ENCODE measurements around the gene TLE3. TPM values are rescaled to one million over a fixed set of nuclear protein-coding genes. Genes with fewer than 3 reads are reported as not detected.
"Not testable (repeated sequence)": the region's sequence is repeated elsewhere in the genome, so short reads cannot be mapped to it uniquely, and the experiment has no call there.

The TLE3 gene
- 100 to 1,000 TPM in 1 of 2 donors, 10 to 100 TPM in 1; 82.9 to 171 TPM for total RNA-seq

- DNase-seq (ENCODE audit: low spot score in 2 of 2) (peak; percentile 96 to 98), ATAC-seq (peak; percentile 69 to 72)
- Mint-ChIP-seq H3K36me3 (peaks cover 25 to 44% of the 10 kb centered on the region in 2 donors), H3K9me3 (no peaks in the 10 kb centered on the region), H3K27ac (peak within 1 kb of the TSS; percentile 93 to 96)
Observed at GRCh38 chr15:70097321-70098152, at the start of gene TLE3. Gene TLE3 (minus strand): TSS chr15:70097917. CDS start chr15:70096798, 1,119 bp downstream.

- Mint-ChIP-seq H3K9me3 (no peaks in the 10 kb centered on the region), H3K36me3 (no peaks in the 10 kb centered on the region), H3K27ac (no peak overlapping the region)
- no peak for DNase-seq (ENCODE audit: low spot score in 2 of 2)
- ATAC-seq, result no peak
Observed at GRCh38 chr15:70147178-70147760, 49.6 kb upstream of the TLE3 start.

DNA sequence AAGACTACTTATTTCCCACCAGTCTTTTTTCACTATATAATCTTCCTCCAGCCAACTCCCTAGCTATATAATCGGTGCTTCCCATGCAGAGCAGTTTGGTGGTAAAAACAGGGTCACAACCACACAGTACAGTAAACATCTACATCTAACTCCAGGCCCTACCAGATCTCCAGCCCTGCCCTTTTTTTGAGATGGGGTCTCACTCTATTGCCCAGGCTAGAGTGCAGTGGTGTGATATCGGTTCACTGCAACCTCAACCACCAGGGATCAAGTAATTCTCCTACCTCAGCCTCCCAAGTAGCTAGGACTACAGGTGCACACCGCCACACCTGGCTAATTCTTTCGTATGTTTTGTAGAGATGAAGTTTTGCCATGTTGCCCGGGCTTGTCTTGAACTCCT is 49.1 kb upstream of the TLE3 start:
- ATAC-seq (no peak), DNase-seq (ENCODE audit: low spot score in 2 of 2) (no peak)
- no peak overlapping the region for H3K27ac Mint-ChIP-seq
- H3K9me3 Mint-ChIP-seq, result no peaks in the 10 kb centered on the region
- no peaks in the 10 kb centered on the region for H3K36me3 Mint-ChIP-seq

- Mint-ChIP-seq H3K9me3 (no peaks in the 10 kb centered on the region), H3K27ac (no peak overlapping the region), H3K36me3 (no peaks in the 10 kb centered on the region)
- ATAC-seq (no peak), DNase-seq (ENCODE audit: low spot score in 2 of 2) (no peak)
Observed at GRCh38 chr15:70146162-70146561, 48.4 kb upstream of the TLE3 start.

DNA sequence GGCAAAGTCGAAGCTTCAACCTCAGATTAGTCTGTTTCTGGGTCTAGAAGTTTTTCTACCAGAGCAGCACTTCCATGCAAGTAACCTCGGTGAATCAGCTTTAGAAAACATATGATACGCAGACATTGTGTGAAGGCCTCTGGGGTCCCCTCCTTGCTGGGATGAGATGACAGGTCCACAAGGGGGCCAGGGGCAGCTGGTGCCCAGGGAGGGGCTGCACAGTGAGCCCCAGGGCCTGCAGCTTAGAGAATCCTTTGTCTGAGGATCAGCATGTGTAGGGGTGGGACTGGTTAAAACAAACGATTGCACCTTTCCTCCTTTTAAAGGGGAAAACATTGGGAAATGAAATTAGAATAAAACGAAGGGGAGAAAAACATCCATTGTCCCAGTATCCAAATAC is 47.5 kb upstream of the TLE3 start:
- H3K36me3 Mint-ChIP-seq, result no peaks in the 10 kb centered on the region
- ATAC-seq, result no peak
- no peak overlapping the region for H3K27ac Mint-ChIP-seq
- DNase-seq (ENCODE audit: low spot score in 2 of 2), result no peak
- no peaks in the 10 kb centered on the region for H3K9me3 Mint-ChIP-seq

- DNase-seq (ENCODE audit: low spot score in 2 of 2), result peak; percentile 32 to 62
- Mint-ChIP-seq H3K36me3 (no peaks in the 10 kb centered on the region), H3K27ac (peak overlapping the region in 1 of 2 donors; percentile 83), H3K9me3 (no peaks in the 10 kb centered on the region)
- peak; percentile 82 to 89 for ATAC-seq
Observed at GRCh38 chr15:70142322-70143191, 44.8 kb upstream of the TLE3 start.

- DNase-seq (ENCODE audit: low spot score in 2 of 2) (no peak), ATAC-seq (peak; percentile 84 to 85)
- H3K36me3 Mint-ChIP-seq, result no peaks in the 10 kb centered on the region
- H3K27ac Mint-ChIP-seq, result peak overlapping the region in 1 of 2 donors; percentile 83
- H3K9me3 Mint-ChIP-seq, result no peaks in the 10 kb centered on the region
Observed at GRCh38 chr15:70142072-70142321, 44.3 kb upstream of the TLE3 start.

DNA sequence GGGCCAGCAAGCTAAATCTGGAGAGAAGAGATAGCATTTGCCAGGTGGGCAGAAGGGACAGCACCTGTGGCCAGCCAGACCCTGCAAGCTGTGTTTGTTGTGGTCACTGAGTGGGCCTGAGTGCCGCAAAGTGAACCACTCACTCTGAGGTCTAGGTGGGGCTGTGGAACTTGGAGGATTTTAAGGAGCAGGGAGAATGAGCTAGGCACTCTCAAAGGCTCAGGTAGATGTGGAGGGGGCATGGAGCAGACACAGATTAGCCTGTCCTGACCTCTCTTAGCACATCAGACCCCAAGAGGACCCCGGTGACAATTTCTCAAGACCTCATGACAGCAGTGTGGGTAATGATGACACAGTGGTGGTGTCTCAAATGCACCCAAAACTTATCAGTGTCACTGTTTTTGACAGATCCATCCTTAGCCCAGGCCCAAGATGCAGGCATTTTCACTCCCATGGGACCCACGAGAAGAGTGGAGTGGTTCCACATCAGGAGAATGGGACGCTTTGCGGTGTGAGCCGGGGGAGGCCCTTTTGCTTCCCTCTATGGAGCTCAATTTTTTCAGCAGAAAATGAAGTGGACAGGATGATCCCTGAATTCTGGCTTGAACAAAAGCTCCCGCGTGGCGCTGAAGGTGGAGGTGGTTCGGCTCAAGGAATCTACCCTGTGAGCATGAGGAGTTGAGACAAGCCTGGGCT is 43.8 kb upstream of the TLE3 start:
- H3K36me3 Mint-ChIP-seq, result no peaks in the 10 kb centered on the region

DNA sequence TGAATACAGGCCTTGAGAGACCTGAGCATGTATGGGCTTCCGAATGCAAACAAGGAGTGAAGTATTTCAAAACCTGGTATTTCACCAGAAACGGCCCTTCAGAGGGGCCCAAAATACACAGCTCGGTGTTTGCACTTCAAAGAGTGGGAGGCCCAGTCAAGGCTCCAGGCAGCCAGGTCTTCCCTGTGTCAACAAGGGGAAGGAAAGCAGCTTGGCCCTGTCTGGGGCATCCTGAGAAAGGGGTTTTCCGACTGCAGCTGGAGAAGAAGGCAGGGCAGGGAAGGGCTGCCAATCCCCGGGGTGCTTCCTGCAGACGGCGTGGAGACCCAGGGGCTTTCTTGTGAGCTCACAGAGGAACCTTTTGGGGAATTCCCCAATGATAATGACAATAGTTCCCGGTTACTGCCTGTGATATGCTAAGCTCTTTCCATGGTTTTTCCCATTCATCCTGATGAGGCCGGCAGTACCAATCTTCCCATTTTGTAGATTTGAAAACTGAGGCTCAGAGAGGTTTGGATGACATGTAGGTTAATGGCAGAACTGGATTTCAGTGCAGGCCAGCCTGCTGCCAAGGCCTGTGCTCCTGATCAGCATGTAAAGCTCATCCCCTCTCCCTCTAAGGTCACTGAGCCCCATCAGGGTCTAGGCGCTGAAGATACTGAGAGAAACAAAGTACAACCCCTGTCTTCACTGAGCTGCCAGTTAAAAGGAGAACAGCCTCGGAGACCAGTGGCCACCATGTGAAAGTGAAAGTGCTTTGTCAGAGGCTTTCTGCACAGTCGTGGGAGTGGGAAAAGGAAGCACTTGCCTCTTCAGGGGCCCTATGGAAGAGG is 43.0 kb upstream of the TLE3 start:
- ATAC-seq (peak; percentile 10 to 20), DNase-seq (ENCODE audit: low spot score in 2 of 2) (peak; percentile 11 to 69)
- Mint-ChIP-seq H3K27ac (peak overlapping the region in 1 of 2 donors; percentile 83), H3K9me3 (no peaks in the 10 kb centered on the region), H3K36me3 (no peaks in the 10 kb centered on the region)

More for the DNA sequence above, 43.8 kb upstream of the TLE3 start:
- ATAC-seq, result peak in 1 of 2 donors; percentile 27
- Mint-ChIP-seq H3K9me3 (no peaks in the 10 kb centered on the region), H3K27ac (peak overlapping the region; percentile 34 to 83)
- peak in 1 of 2 donors; percentile 61 for DNase-seq (ENCODE audit: low spot score in 2 of 2)

DNA sequence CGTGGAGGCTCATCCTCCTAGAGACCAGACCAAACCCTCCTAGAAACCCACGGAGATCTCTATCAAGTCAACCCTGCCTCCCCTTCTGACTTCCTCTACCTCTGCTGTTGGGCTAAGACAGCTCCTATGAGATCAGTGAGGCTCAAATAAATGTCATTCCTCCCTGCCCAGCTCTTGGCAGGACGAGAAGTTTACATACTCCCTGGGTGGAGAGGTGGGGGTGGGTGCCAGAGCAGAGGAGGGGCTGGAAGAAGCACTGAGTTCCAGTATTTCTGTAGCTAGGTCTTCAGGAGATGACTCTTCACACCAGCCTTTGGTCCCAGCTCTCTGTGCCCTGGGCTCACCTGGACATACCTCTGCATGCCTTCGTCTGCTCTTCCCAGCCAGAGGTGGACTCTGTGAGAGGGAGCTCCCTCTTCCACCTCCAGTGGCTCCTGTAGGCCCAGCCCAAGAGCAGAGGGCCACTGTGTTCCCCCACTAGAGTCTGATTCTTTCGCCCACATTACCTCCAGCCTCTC is 42.4 kb upstream of the TLE3 start:
- ATAC-seq, result no peak
- DNase-seq (ENCODE audit: low spot score in 2 of 2), result no peak
- Mint-ChIP-seq H3K27ac (peak overlapping the region in 1 of 2 donors; percentile 83), H3K36me3 (no peaks in the 10 kb centered on the region), H3K9me3 (peaks cover 0 to 5% of the 10 kb centered on the region in 2 donors)

DNA sequence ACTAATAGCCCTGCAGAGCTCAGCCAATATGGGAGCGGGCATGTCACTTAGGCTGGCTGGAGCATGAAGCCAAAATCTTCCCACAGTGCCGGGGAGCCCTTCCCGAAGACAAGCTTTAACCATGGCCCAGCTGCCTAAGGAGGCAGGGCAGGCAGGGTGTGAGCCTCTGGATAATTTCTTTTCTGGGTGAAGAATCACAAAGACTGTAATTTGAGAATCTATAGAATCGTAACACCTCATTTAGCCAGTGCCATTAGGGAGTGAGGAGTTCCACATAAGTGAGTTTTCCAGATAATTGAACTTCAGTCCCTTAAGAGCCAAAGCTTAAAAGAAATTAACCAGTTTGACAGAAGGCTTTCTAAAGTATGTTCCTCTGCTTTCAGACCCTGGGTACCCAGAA is 40.2 kb upstream of the TLE3 start:
- H3K27ac Mint-ChIP-seq, result no peak overlapping the region
- ATAC-seq (no peak), DNase-seq (ENCODE audit: low spot score in 2 of 2) (no peak)
- H3K9me3 Mint-ChIP-seq, result peaks cover 0 to 9% of the 10 kb centered on the region in 2 donors
- no peaks in the 10 kb centered on the region for H3K36me3 Mint-ChIP-seq

DNA sequence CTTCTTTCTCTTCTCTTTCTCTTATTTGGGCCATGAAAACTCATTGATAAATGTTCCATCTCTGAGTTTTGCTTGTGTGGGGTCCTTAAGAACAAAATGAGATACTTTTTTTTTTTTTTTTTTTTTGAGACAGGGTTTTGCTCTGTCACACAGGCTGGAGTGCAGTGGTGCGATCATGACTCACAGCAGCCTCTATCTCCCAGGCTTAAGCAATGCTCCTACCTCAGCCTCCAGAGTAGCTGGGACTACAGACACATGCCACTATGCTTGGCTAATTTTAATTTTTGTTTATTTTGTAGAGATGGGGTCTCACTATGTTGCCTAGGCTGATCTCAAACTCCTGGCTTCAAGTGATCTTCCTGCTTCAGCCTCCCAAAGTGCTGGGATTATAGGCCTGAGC is 39.3 kb upstream of the TLE3 start:
- not testable (repeated sequence) for ATAC-seq; H3K9me3 Mint-ChIP-seq; H3K36me3 Mint-ChIP-seq; DNase-seq (ENCODE audit: low spot score in 2 of 2); H3K27ac Mint-ChIP-seq

DNA sequence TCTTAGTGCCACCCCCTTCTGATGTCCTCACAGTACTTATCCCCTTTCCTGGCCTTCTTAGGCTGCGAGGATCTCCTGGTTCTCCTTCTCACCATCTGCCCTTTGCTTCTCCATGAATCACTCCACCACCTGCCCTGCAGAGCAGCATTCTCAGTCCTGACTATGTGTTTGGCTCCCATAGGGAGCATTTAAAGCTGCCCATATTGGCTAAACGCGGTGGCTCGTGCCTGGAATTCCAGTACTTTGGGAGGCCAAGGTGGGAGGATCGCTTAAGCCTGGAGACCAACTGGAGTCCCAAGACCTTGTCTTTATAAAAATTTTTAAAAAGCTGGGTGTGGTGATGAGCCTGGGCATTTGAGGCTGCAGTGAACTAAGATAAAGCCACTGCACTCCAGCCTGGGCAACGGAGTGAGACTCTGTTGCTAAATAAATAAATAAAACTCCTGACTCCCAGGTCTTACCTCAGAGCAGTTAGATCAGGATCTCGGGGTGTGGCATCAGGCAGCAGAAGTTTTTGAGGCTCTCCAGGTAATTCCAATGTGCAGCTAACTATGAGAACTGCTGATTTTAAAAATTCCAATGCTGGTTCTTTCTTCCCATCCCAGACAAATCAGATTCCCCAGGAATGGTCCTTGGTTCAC is 36.2 kb upstream of the TLE3 start:
- H3K27ac Mint-ChIP-seq, result no peak overlapping the region
- H3K36me3 Mint-ChIP-seq, result no peaks in the 10 kb centered on the region
- DNase-seq (ENCODE audit: low spot score in 2 of 2), result no peak
- no peak for ATAC-seq
- H3K9me3 Mint-ChIP-seq, result peaks cover 0 to 9% of the 10 kb centered on the region in 2 donors

DNA sequence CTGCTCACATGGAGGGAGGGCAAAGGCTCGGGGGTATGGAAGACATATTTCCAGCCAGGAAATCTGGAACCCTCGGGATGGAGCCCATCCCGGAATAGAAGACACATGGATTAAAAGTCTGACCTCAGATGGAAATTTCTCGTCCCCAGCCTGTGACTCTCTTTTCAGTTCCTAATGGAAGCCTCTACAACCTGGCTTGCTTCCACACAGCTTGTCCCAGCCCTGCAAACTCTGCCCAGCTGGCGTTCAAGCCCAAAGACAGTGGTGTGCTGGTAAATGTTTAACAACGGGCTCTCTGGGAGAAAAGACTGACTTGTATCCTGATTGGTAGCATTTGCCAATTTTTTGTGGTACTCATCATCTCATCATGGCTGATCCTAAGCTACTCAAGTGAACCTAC is 35.6 kb upstream of the TLE3 start:
- Mint-ChIP-seq H3K27ac (no peak overlapping the region), H3K9me3 (peaks cover 0 to 9% of the 10 kb centered on the region in 2 donors), H3K36me3 (no peaks in the 10 kb centered on the region)
- no peak for ATAC-seq
- DNase-seq (ENCODE audit: low spot score in 2 of 2), result peak in 1 of 2 donors; percentile 39

GRCh38 chr15:70132571-70132970 is 34.9 kb upstream of the TLE3 start:
- no peak for ATAC-seq
- no peak for DNase-seq (ENCODE audit: low spot score in 2 of 2)
- no peaks in the 10 kb centered on the region for H3K36me3 Mint-ChIP-seq
- H3K9me3 Mint-ChIP-seq, result peaks cover 0 to 9% of the 10 kb centered on the region in 2 donors
- no peak overlapping the region for H3K27ac Mint-ChIP-seq
